PFSK-1 (cell line): Measurements from ENCODE around the gene MYBBP1A.

ENCODE experiments used
- POLR2AphosphoS5 ChIP-seq: IDR thresholded peaks from 2 replicates; pipeline ENCODE4 v1.6.1; 2012; ENCODE audit warnings: low read depth, mild to moderate bottlenecking, control low read depth, low read length, moderate library complexity
- TAF1 ChIP-seq: IDR thresholded peaks from 2 replicates; pipeline ENCODE4 v1.6.1; 2012; ENCODE audit warnings: low read length, control low read depth, borderline replicate concordance; ENCODE audit not compliant: insufficient read depth

DNA sequence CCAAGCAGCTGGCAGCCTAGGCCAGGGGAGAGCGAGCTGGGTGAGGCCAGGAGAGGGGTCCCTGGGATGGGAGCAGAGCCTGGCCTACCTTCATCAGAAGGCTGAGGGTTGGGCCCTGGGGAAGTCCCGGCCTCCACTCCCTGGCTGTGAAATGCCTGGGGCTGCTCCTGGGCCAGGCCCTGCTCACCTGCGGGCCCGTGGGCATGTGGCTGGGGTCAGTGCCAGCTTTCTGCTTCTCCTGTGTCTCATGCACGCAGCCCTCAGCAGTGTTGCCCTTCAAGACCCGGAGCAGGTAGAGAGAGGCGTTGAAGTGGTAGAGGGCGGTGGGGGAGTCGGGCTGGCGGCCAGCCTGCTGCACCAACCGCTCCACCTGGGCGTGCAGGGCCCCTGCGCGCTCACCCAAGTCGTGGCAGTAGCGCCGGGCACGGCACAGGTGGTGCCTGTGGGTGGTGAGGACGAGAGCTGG lies 12.4 kb downstream of the MYBBP1A start:
- TF ChIP-seq TAF1 (no peak), POLR2AphosphoS5 (no peak)
